ENCODE data around the gene ABLIM3.

The ABLIM3 gene

GRCh38 chr5:149133795-149134777, 7.2 kb upstream of the ABLIM3 start:
- no peak for DNase-seq (ENCODE audit: low spot score)

- no peak for DNase-seq (ENCODE audit: low spot score)
These were observed 6.4 kb upstream of the ABLIM3 start for GRCh38 chr5:149134778-149135500.

DNA sequence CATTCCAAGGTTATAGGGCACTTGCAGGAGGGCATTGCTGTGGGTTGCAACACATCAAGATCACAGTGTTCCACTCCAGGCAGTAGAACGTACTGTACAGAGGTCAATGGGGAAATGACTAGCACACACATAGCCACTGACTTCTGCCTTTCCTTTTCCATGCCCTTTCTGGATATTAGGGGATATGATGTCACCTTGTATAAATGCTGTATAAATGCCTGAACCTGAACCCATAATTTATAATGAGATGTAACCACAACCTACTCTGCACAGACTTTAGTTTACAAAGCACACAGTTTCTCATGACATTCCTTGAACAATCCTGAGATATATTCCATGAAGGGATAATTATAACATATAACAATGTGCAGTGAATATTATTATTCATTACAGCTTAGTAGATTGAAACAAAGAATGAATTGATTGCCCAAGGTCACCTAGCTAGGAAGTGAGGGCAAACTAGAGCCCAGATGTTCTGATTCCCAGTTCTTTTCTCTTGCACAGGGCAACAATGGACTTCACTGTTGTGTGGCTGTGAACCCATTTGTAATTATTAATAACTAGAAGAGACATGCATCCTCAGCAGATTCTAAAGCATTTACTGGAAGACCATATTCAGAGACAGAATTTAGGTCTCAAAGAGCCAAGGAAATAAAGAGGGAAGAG, 5.6 kb upstream of the ABLIM3 start:
- no peak for DNase-seq (ENCODE audit: low spot score)

DNA sequence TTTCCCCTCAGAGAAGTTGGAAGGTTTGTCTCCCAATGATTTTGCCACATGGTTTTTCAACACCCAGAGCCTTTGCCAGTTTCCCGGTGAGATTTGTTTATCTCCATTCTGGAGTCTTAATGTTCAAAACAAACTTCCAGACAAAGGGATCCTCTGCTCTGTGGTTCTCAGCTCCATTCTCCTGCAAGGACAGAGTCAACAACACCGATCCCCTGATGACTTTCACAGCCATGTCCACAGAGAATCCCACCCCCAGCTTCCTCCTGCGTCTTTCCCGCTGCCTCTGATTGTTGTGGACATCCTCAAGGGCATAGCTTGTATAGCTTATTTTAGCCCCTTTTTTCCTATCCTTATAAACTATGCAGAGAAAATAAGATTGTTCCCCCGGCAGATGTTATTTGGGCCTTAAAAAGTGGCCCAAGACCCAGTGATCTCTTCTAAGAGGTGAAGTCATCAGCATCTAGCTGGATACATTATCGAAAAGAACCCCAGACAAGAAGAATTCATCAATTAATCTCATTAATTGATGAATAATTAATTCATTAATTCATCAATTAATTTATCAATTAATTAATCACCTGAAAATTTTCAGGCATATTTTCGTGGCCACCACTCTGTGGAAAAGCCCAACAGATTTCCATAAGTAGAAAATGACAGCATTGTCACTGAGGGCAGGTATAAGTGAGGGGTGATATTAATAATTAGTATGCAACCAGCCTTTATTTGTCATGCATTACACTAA, 2.9 kb upstream of the ABLIM3 start:
- no peak for DNase-seq (ENCODE audit: low spot score)

GRCh38 chr5:149140197-149141002, 893 bp upstream of the ABLIM3 start:
- no peak for DNase-seq (ENCODE audit: low spot score)

GRCh38 chr5:149141957-149142851, 911 bp downstream of the ABLIM3 start:
- peak; percentile 56 for DNase-seq (ENCODE audit: low spot score)

GRCh38 chr5:149143470-149143869, 2.2 kb downstream of the ABLIM3 start:
- no peak for DNase-seq (ENCODE audit: low spot score)

- no peak for DNase-seq (ENCODE audit: low spot score)
These were observed 3.3 kb downstream of the ABLIM3 start for GRCh38 chr5:149144637-149145036.

GRCh38 chr5:149145138-149145537, 3.8 kb downstream of the ABLIM3 start:
- no peak for DNase-seq (ENCODE audit: low spot score)

DNA sequence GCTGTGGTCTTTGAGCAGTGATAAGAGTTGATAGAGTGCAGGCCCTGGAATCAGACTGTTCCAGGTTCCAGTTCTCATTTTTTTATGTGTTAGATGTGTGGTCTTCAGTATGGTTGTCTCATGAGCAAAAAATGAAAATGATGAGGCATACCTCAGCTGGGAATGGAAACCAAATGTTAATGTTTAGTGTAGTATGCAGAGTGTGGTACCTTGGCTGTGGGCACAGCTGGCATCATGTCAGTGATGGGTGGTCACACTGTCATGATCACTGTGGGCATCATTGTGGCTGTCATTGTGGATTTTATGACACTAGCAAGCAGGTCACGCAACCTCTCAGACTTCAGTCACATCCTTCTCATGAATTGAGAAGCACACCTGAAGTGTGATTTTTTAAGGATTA, 6.4 kb downstream of the ABLIM3 start:
- no peak for DNase-seq (ENCODE audit: low spot score)

- no peak for DNase-seq (ENCODE audit: low spot score)
These were observed 8.6 kb downstream of the ABLIM3 start for GRCh38 chr5:149149942-149150341.

DNA sequence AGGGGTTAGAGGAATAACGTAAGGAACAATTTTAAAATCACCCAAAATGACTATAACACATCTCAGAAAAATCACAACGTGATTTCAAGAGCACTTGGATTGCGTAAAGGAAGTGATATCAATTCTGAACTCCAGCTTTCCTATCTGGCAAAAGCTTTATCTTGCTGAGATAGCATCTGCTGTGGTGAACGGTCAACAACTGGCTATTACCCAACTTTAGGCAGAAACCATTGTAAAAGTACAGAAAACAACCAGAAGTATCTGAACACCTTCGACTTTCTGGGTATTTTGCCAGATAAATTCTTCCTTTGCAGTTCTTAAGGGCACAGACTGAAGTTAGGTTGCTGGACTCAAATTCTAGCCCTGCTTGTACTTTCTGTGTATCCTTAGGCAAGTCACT, 9.2 kb downstream of the ABLIM3 start:
- no peak for DNase-seq (ENCODE audit: low spot score)

- DNase-seq (ENCODE audit: low spot score): no peak
These were observed 10.4 kb downstream of the ABLIM3 start for GRCh38 chr5:149151717-149152116.

DNA sequence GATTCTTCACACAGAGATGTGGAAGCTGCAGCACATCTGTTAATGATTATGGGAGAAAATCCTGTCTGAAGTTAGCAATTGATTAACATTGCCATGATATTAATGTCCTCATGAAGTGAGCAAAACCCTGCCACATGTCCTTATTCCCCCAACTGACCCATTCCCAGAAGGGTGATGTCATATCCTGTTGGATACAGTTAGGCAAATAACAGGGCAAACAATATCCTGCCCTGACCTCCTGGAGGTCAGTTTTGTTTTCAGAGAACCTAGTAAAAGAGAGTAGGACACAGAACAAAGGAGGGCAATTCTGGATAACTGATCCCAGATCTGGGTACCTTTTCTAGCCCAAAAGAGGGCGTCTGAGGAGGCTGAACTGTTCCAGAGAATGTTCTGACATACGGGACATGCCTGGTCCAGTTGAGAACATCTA, 11.0 kb downstream of the ABLIM3 start:
- DNase-seq (ENCODE audit: low spot score): no peak

- no peak for DNase-seq (ENCODE audit: low spot score)
These were observed 12.0 kb downstream of the ABLIM3 start for GRCh38 chr5:149153193-149153750.

DNA sequence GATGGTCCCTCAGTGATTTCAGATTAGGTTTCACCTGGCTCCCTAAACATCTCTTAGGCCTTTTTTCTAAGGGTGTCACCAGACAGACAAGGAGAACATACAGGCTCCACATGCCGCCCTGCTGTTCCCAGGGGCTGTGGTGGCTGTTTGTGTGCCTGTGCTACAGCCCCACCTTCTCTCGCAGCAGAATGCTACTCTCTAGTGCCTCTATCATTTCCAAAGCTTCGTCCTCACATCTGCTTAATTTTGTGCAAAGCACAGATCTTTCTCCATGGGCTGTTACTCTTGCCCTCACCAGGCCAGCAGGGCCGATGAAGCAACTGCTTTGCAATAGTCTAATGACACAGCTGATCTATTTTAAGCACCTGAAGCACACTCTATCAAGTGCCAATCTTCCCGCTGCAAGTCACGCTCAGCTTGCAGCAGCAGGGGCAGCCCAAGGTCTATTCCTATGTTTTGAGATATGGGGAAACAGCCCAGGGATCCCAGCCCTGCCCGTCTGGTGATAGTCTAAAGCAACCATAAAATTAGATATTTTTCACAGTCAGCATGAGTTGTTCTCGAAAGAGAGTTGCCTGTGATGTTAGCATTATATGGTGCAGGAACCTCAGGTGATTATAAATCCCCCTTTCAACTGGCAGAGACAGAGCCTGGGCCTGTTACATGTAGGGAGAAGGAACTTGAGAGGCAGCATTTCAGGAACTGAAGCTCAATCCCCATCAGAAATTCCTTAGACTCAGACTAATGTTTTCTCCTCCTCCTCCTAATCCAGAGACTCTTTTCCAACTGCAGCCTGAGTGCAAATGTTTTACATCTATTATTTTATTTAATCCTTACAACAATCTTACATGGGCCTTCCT, 12.7 kb downstream of the ABLIM3 start:
- peak; percentile 28 for DNase-seq (ENCODE audit: low spot score)

DNA sequence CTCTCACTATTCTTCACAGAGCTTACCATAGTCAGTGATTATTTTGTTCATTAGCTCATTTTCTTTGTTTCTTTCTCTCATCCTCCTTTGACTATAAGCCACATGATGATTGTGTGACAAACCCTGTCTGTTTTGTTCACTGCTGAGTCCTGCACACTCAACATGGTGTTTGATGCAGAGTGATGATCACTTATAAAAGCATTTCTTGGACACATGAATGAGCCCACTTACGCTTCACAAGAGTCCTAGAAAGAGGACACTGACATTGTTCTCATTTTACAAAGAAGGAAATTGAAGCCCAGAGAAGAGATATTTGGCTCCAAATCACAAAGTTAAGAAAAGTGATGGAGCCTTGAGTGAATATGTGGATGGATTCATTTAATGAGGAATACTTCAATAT, 13.4 kb downstream of the ABLIM3 start:
- DNase-seq (ENCODE audit: low spot score): no peak

- DNase-seq (ENCODE audit: low spot score): no peak
These were observed 15.3 kb downstream of the ABLIM3 start for GRCh38 chr5:149156435-149157083.

All from putamen (tissue), 1 donor.